Stimulated activated naive CD8-positive, alpha-beta T cell treated with anti-CD3 and anti-CD28 coated beads, Interleukin-15, amount 100 ng/mL, for 72 hours (primary cell): Measurements from ENCODE around the gene KIRREL1.

Experiments used
- ATAC-seq: fragments of 150-1000 bp; cut with Tn5 transposase; 2 replicates; pipeline ENCODE4 v1.10.0; 2021; ENCODE audit warnings: mild to moderate bottlenecking, moderate library complexity
- DNase-seq, 2 donors: peaks; one replicate each; pipeline ENCODE4 v3.0.0; 2021 to 2022
- H3K27ac Mint-ChIP-seq, 2 donors: one replicate each; pipeline ENCODE4 v1.8.0; 2022; ENCODE audit warnings: mild to moderate bottlenecking in 2 of 2, mixed read lengths in 2 of 2, moderate library complexity in 2 of 2
- H3K27me3 Mint-ChIP-seq: one replicate; pipeline ENCODE4 v1.8.0; 2022; ENCODE audit warnings: mixed read lengths
- H3K4me1 Mint-ChIP-seq: one replicate; pipeline ENCODE4 v1.8.0; 2022; ENCODE audit warnings: mild to moderate bottlenecking, mixed read lengths
- H3K4me3 Mint-ChIP-seq, 2 donors: one replicate each; pipeline ENCODE4 v1.8.0; 2022; ENCODE audit warnings: mild to moderate bottlenecking in 2 of 2, mixed read lengths in 2 of 2, moderate library complexity in 1 of 2
- H3K9me3 Mint-ChIP-seq, 2 donors: one replicate each; pipeline ENCODE4 v1.8.0; 2022; ENCODE audit warnings: mixed read lengths in 2 of 2

The KIRREL1 gene

DNA sequence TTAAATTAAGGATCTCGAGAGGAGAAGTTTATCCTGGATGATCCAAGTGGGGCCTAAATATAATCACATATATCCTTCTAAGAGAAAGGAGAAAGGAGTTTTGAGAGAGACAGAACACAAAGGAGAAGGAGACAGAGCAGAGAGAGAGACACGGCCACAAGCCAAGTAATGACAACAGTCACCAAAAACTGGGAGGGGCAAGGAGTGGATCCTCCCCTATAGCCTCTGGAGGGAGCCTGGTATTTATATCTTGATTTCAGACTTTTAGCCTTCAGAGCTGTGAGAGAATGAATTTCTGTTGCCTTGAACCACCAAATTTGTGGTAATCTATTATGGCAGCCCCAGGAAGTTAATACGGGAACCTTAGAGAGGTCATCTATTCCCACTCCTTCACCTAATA lies 137.8 kb downstream of the KIRREL1 start:
- H3K27me3 Mint-ChIP-seq, result peaks cover 9% of the 10 kb centered on the region

DNA sequence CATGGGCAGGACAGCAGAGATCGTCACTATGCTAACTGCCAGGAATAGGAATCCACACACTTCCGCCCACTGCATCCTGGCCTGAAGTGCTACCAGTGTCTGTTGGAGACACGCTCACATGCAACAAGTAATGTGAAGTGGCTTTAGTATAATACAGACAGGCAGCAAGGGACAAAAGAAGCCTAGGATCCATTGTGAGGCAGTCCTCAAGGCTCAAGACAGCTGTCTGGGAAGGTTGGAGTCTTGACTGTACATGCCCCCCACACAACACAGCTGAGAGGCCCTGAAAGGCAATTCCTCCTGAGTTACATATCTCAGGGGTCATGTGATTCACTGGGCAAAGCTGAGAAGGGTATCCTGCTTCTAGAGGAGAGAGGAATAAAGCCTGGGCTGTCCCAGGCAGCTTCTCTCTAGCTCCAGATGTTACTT lies 147.3 kb downstream of the KIRREL1 start:
- DNase-seq, result no peak

More for the DNA sequence above, 137.8 kb downstream of the KIRREL1 start:
- H3K4me1 Mint-ChIP-seq, result peaks cover 3% of the 10 kb centered on the region
- DNase-seq, result no peak
- H3K27ac Mint-ChIP-seq, result no peak overlapping the region
- H3K9me3 Mint-ChIP-seq, result no peaks in the 10 kb centered on the region
- no peak for ATAC-seq
- no peak overlapping the region for H3K4me3 Mint-ChIP-seq

DNA sequence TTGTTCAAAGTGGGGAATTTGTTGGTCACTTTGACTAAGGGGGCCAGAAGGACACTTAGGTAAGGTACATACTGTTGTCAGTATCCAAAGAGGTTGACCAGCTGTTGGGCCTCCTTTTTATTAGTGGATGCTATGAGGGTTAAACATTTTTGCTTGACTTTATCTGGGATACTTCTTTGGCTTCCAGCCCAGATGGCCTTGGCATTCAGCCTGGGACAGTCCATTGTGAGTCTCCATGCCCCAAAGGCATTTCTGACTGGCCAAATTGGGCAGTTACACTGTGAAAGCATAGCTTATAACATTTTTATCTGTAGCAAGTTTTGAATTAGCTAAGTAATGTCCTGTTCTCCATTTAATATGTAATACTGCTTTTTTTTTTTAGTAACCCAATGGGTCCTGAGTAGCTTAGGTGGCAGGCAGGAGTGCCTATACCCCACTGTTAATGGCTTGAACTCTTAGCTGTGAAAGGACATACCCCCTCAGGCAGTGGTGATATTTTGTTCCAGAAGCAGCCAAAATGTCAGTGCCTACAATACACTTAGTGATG lies 151.8 kb downstream of the KIRREL1 start:
- Mint-ChIP-seq H3K4me3 (no peak overlapping the region), H3K27ac (no peak overlapping the region), H3K4me1 (peaks cover 17% of the 10 kb centered on the region), H3K27me3 (no peaks in the 10 kb centered on the region), H3K9me3 (peaks cover 7 to 14% of the 10 kb centered on the region in 2 donors)
- no peak for ATAC-seq
- DNase-seq, result no peak

More for the DNA sequence above, 147.3 kb downstream of the KIRREL1 start:
- Mint-ChIP-seq H3K4me3 (no peak overlapping the region), H3K9me3 (no peaks in the 10 kb centered on the region), H3K27me3 (no peaks in the 10 kb centered on the region), H3K27ac (no peak overlapping the region), H3K4me1 (no peaks in the 10 kb centered on the region)
- no peak for ATAC-seq

DNA sequence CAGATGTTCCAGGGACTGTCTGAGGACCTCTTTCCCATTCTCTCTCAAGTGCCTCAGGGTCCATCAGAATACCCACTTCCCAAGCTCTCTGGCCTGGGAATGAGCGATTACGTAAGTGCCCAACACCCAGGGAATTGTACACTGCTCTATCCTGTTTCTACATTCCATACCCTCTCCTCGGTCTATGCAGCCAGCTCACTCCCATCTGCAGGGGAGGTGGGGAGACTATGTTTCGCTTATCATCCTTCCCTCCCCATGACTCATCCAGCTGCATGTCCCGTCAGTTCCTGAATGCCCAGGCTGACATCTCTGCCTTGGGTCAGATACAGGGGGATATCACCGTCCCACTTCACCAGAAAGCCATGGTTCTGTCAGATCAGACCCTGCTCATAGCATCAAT lies 152.7 kb downstream of the KIRREL1 start:
- ATAC-seq (no peak), DNase-seq (no peak)
- H3K4me3 Mint-ChIP-seq, result no peak overlapping the region
- no peaks in the 10 kb centered on the region for H3K27me3 Mint-ChIP-seq
- H3K4me1 Mint-ChIP-seq, result peaks cover 22% of the 10 kb centered on the region
- peaks cover 7 to 14% of the 10 kb centered on the region in 2 donors for H3K9me3 Mint-ChIP-seq
- no peak overlapping the region for H3K27ac Mint-ChIP-seq

DNA sequence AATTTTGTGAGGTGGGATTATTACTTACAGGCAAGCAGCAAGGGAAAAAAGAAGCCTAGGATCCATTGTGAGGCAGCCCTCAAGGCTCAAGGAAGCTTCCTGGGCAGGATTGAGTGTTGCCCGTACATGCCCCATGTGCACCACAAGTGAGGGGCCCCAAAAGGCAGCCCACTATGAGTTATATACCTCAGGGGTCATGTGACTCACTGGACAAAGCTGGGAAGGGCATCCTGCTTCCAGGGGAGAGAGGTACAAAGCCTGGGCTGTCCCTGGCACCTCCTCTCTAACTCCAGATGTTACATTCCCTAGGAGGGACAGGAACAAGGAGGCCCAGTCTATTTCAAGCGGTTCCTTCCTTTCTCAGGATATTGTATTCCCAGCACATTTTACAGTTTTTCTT lies 153.3 kb downstream of the KIRREL1 start:
- Mint-ChIP-seq H3K4me1 (peaks cover 22% of the 10 kb centered on the region), H3K27me3 (no peaks in the 10 kb centered on the region), H3K9me3 (peaks cover 7 to 14% of the 10 kb centered on the region in 2 donors), H3K27ac (no peak overlapping the region), H3K4me3 (no peak overlapping the region)
- ATAC-seq (no peak), DNase-seq (no peak)

DNA sequence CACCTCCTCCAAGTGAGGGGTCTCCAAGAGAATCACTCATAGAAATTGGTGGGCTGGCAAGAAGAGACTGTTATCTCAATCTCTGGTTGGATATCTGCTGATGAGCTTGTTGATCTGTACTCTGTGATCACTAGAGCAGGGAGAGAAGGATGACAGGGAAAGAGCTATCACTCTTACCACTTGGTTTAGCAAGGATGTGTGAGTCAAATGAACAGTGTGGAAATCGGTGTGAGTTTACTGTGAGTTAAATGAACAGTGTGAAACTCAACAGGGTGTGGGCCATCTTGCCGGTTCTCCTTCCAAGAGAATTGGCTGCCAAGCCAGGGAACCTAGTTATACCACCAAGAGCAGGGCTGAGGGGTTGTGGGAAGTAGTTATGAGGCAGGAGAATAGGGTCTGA lies 154.0 kb downstream of the KIRREL1 start:
- ATAC-seq (no peak), DNase-seq (no peak)
- H3K4me1 Mint-ChIP-seq, result peaks cover 22% of the 10 kb centered on the region
- H3K4me3 Mint-ChIP-seq, result no peak overlapping the region
- H3K27ac Mint-ChIP-seq, result no peak overlapping the region
- peaks cover 7 to 14% of the 10 kb centered on the region in 2 donors for H3K9me3 Mint-ChIP-seq
- no peaks in the 10 kb centered on the region for H3K27me3 Mint-ChIP-seq

DNA sequence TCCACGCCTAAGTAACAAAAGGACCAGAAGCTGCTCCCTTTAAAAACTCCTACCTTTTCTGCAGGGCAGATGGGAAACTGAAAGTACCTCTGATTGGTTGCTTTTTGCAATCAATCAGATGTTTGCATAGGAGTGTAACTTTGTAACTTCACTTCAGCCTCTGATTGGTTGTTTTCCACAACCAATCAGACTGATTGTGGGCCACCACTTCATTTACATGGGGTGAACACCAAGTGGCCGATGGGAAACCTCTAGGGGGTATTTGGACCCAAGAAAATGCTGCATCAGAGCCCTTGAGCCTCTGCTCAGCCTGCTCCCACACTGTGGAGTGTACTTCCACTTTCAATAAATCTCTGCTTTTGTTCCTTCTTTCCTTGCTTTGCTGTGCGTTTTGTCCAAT lies 154.4 kb downstream of the KIRREL1 start:
- no peak overlapping the region for H3K4me3 Mint-ChIP-seq
- H3K27me3 Mint-ChIP-seq, result no peaks in the 10 kb centered on the region
- H3K4me1 Mint-ChIP-seq, result peaks cover 22% of the 10 kb centered on the region
- no peak overlapping the region for H3K27ac Mint-ChIP-seq
- DNase-seq, result no peak
- no peak for ATAC-seq
- H3K9me3 Mint-ChIP-seq, result peaks cover 7 to 14% of the 10 kb centered on the region in 2 donors

DNA sequence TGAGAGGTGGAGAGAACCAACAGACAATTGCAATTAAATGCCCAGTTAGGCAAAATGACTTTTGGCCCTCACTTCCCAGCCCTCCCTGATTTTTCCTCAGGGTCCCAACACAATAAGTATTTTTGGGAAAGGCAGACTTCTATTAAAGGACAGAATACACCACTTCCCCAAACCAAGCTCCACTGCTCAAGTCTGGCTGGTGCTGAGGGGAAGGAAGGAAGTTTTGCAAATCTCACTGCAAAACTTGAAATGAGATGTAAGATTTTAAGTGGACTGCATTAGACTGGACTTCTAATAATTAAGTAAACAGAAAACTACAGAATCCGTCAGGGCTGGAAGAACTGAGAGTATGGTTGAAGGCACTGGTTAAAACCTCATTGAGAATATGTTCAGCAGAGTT lies 155.0 kb downstream of the KIRREL1 start:
- no peak for ATAC-seq
- Mint-ChIP-seq H3K27me3 (no peaks in the 10 kb centered on the region), H3K9me3 (peaks cover 7 to 14% of the 10 kb centered on the region in 2 donors), H3K4me1 (peaks cover 22% of the 10 kb centered on the region), H3K4me3 (peak overlapping the region; percentile 88 to 93), H3K27ac (no peak overlapping the region)
- no peak for DNase-seq

DNA sequence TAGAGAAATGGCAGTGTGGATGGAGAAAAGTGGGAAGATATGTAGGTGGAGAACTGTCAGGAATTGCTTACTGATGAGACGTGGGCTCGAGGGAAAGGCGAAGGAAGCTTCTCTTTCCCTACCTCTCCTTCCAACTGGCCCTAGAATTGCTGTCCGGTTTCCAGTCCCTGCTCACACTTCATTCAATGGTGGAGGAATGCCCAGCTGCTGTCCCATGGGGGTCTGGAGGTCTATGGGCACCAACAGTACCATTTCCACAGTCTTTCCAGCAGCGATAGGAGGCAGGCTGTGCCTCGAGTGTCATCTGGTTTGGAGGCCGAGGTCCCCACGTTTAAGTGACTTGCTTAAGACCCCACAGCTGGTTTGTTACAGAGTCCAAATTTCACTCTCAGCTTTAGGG lies 155.7 kb downstream of the KIRREL1 start:
- H3K4me1 Mint-ChIP-seq, result peaks cover 22% of the 10 kb centered on the region
- H3K9me3 Mint-ChIP-seq, result peaks cover 7 to 14% of the 10 kb centered on the region in 2 donors
- H3K27me3 Mint-ChIP-seq, result peaks cover 6% of the 10 kb centered on the region
- DNase-seq (no peak), ATAC-seq (peak; percentile 10)
- H3K4me3 Mint-ChIP-seq, result peak overlapping the region; percentile 88 to 93
- H3K27ac Mint-ChIP-seq, result peak overlapping the region; percentile 96 to 97
